AG04450 (cell line): ENCODE measurements around the gene ATP6V1C2. TPM values are rescaled to one million over a fixed set of nuclear protein-coding genes. Genes with fewer than 3 reads are reported as not detected.

Experiments
- CTCF ChIA-PET: fragments of 300-600, 350-600 bp; formaldehyde crosslinking; extraction: SDS; loops from one replicate; lab custom pipeline; 2022; ENCODE audit warnings: antibody characterized with exemption, inconsistent platforms; lab: Charles Lee
- POLR2A ChIA-PET: fragments of 350-600 bp; formaldehyde crosslinking; extraction: SDS; loops from one replicate; lab custom pipeline; 2021; ENCODE audit warnings: antibody characterized with exemption, inconsistent platforms; lab: Yijun Ruan, JAX
- DNase-seq: peaks from one replicate; pipeline ENCODE4 v3.0.0-alpha.2; 2011; ENCODE audit warnings: low read depth, low spot score
- H3K27ac ChIP-seq: one replicate; pipeline ENCODE4 v1.5.1; 2012; ENCODE audit warnings: low read depth, low read length, control low read depth
- H3K27me3 ChIP-seq: one replicate; pipeline ENCODE4 v1.6.0; 2012; ENCODE audit warnings: low read length; ENCODE audit not compliant: control insufficient read depth, insufficient read depth
- H3K4me3 ChIP-seq: 2 replicates; pipeline ENCODE4 v1.5.1; 2011; ENCODE audit warnings: mild to moderate bottlenecking, low read depth, low read length, control low read depth
- H3K9me3 ChIP-seq: 2 replicates; pipeline ENCODE4 v1.5.1; 2012; ENCODE audit warnings: low read length; ENCODE audit not compliant: control insufficient read depth, insufficient read depth
- CTCF ChIP-seq: IDR thresholded peaks from 2 replicates; pipeline ENCODE4 v1.5.1; 2011; ENCODE audit warnings: low read depth, low read length, control low read depth, inconsistent platforms
- polyA plus RNA-seq: library from polyadenylated mRNA; depleted of rRNA; stranded (reverse); fragments of >200 nt; gene quantifications from 2 replicates; pipeline ENCODE4 v1.2.3, GENCODE V29; 2011

ATP6V1C2 gene
- polyA plus RNA-seq, 1 experiment = 0.14 TPM

- no peak for DNase-seq
- CTCF ChIA-PET = no interaction called here
- Histone ChIP-seq H3K9me3 (no peaks in the 10 kb centered on the region; the same call in 1 of the 2 replicates), H3K27me3 (peaks cover 27% of the 10 kb centered on the region), H3K27ac (no peak overlapping the region), H3K4me3 (no peak overlapping the region)
- TF ChIP-seq CTCF = no peak
- POLR2A ChIA-PET = no interaction called here
These were observed 44.0 kb downstream of the ATP6V1C2 start for GRCh38 chr2:10765461-10765860.

GRCh38 chr2:10765914-10766313 lies 44.5 kb downstream of the ATP6V1C2 start:
- ChIA-PET POLR2A (no interaction called here), CTCF (no interaction called here)
- peaks cover 28% of the 10 kb centered on the region for H3K27me3 ChIP-seq
- H3K4me3 ChIP-seq = no peak overlapping the region
- TF ChIP-seq CTCF = no peak
- no peaks in the 10 kb centered on the region; the same call in 1 of the 2 replicates for H3K9me3 ChIP-seq
- no peak for DNase-seq
- no peak overlapping the region for H3K27ac ChIP-seq

GRCh38 chr2:10768063-10768507 lies 46.7 kb downstream of the ATP6V1C2 start:
- Histone ChIP-seq H3K27ac (no peak overlapping the region), H3K9me3 (no peaks in the 10 kb centered on the region; the same call in 1 of the 2 replicates), H3K27me3 (peaks cover 24% of the 10 kb centered on the region), H3K4me3 (no peak overlapping the region)
- ChIA-PET POLR2A (no interaction called here), CTCF (no interaction called here)
- TF ChIP-seq CTCF = no peak
- no peak for DNase-seq

- POLR2A ChIA-PET = no interaction called here
- CTCF ChIA-PET = no interaction called here
- no peak overlapping the region for H3K4me3 ChIP-seq
- DNase-seq = no peak
- TF ChIP-seq CTCF = no peak
- no peak overlapping the region for H3K27ac ChIP-seq
- H3K9me3 ChIP-seq = no peaks in the 10 kb centered on the region
- H3K27me3 ChIP-seq = peaks cover 14% of the 10 kb centered on the region
These were observed 49.7 kb downstream of the ATP6V1C2 start for GRCh38 chr2:10770956-10771750.

GRCh38 chr2:10771786-10772185 lies 50.4 kb downstream of the ATP6V1C2 start:
- DNase-seq = no peak
- Histone ChIP-seq H3K9me3 (no peaks in the 10 kb centered on the region), H3K27me3 (peaks cover 14% of the 10 kb centered on the region), H3K27ac (no peak overlapping the region), H3K4me3 (no peak overlapping the region)
- POLR2A ChIA-PET = no interaction called here
- TF ChIP-seq CTCF = no peak
- CTCF ChIA-PET = no interaction called here
